AG04449 (cell line): ENCODE data around the gene GRWD1.

Source experiments
- CTCF ChIA-PET: fragments of 350-600 bp; formaldehyde crosslinking; extraction: SDS; loops from one replicate; lab custom pipeline; 2021; ENCODE audit warnings: antibody characterized with exemption; lab: Yijun Ruan, JAX
- POLR2A ChIA-PET: fragments of 400-600, 350-600 bp; formaldehyde crosslinking; extraction: SDS; loops from one replicate; lab custom pipeline; 2020; ENCODE audit warnings: antibody characterized with exemption, inconsistent platforms; lab: Yijun Ruan, JAX
- DNase-seq: peaks from one replicate; pipeline ENCODE4 v3.0.0-alpha.2; 2010; ENCODE audit warnings: low read depth, low spot score
- H3K4me3 ChIP-seq: 2 replicates; pipeline ENCODE4 v1.5.1; 2011; ENCODE audit warnings: low read depth, mild to moderate bottlenecking, control low read depth, low read length
- TF ChIP-seq, protein P1 (sequence below): IDR thresholded peaks from one replicate; pipeline ENCODE4 v1.5.1; 2011; ENCODE audit warnings: mild to moderate bottlenecking, moderate library complexity, low read length, control low read depth, inconsistent platforms; ENCODE audit not compliant: insufficient read depth; ENCODE audit errors: missing control alignments

GRWD1 gene

GRCh38 chr19:48451624-48452023, 5.8 kb downstream of the GRWD1 start:
- CTCF ChIA-PET: interaction anchor here (0.9 to 1.1 kb wide), 2 partner anchors 60 to 132 kb away, joined by 3 to 5 read pairs; partner anchors contain the start of gene KDELR1

DNA sequence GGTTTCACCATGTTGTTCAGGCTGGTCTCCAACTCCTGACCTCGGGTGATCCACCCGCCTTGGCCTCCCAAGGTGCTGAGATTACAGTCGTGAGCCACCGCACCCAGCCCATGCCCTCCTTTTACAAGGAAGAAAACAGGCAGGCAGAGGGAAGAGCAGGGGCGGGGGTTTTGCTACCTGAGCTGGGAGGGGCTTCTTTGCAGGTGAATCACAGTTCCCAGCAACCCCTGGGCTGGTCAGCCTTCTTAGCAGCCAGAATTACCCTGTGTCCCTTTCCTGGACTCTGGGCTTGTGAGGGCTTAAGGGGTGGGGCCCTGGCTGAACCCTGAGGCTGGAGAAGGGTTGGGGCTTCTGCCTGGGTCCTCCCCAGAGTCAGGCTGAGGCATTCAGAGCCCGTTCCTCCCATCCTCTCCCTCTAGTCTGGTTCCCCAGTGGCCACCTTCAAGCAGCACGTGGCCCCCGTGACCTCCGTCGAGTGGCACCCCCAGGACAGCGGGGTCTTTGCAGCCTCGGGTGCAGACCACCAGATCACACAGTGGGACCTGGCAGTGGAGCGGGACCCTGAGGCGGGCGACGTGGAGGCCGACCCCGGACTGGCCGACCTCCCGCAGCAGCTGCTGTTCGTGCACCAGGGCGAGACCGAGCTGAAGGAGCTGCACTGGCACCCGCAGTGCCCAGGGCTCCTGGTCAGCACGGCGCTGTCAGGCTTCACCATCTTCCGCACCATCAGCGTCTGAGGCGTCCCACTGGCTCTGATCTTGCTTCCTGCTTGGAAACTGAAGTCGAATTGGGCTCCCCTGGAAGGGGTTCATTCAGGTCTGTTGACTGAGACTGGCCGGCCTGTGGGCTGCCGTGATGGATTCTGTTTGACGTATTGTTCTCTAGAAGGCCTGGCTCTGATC, 6.8 kb downstream of the GRWD1 start:
- CTCF ChIA-PET: no interaction called here
- TF ChIP-seq, protein P1, sequence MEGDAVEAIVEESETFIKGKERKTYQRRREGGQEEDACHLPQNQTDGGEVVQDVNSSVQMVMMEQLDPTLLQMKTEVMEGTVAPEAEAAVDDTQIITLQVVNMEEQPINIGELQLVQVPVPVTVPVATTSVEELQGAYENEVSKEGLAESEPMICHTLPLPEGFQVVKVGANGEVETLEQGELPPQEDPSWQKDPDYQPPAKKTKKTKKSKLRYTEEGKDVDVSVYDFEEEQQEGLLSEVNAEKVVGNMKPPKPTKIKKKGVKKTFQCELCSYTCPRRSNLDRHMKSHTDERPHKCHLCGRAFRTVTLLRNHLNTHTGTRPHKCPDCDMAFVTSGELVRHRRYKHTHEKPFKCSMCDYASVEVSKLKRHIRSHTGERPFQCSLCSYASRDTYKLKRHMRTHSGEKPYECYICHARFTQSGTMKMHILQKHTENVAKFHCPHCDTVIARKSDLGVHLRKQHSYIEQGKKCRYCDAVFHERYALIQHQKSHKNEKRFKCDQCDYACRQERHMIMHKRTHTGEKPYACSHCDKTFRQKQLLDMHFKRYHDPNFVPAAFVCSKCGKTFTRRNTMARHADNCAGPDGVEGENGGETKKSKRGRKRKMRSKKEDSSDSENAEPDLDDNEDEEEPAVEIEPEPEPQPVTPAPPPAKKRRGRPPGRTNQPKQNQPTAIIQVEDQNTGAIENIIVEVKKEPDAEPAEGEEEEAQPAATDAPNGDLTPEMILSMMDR: no peak
- DNase-seq: no peak
- POLR2A ChIA-PET: no interaction called here
- no peak overlapping the region for H3K4me3 ChIP-seq

More at GRCh38 chr19:48451624-48452023, 5.8 kb downstream of the GRWD1 start:
- H3K4me3 ChIP-seq: no peak overlapping the region
- POLR2A ChIA-PET: no interaction called here
- TF ChIP-seq, protein P1: no peak
- no peak for DNase-seq

DNA sequence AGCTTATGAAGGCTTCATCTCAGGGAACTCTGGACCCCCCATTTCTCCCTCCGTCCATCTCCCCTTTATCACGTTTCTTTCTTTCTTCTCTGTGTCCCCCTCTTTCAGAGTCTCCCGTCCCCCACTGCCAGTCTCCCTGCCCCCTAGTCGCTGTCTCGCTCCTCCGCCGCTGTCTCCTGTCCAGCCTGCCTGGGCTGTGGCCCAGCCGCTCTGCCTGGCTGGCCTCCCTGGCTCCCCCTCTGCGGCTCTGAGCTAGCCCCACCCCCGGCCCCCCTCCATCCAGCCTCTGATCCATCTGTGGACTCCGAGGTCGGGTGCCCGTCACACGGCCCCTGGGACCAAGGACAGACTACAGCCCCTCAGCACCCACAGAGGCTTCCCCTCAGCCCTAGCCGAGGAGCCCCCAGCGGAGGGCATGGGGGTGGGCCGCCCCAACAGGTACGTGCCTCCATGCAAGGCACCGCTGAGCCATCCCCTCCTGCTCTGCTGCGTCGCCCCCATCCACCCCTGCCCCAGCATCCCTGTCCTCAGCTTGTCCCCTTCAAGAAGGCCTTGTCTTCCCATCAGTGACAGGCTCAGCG, 8.5 kb downstream of the GRWD1 start:
- DNase-seq: no peak
- no peak overlapping the region for H3K4me3 ChIP-seq
- CTCF ChIA-PET: no interaction called here
- POLR2A ChIA-PET: no interaction called here
- TF ChIP-seq, protein P1: no peak

- ChIA-PET CTCF (interaction anchor here (0.7 to 1.0 kb wide), 2 partner anchors 10 to 133 kb away, joined by 3 read pairs; no protein-coding TSS in a partner anchor), POLR2A (no interaction called here)
Measured at GRCh38 chr19:48455171-48455907, 9.6 kb downstream of the GRWD1 start, which contains the start of gene KCNJ14. Gene KCNJ14 (plus strand): TSS chr19:48455574. CDS start chr19:48461725, 6,151 bp downstream.

GRCh38 chr19:48455908-48456562, 10.3 kb downstream of the GRWD1 start:
- no peak for DNase-seq
- ChIA-PET CTCF (interaction anchor here (0.7 to 1.0 kb wide), 2 partner anchors 11 to 133 kb away, joined by 3 read pairs; no protein-coding TSS in a partner anchor), POLR2A (interaction anchor here (0.7 kb wide), 1 partner anchor 64 kb away, joined by 7 read pairs; no protein-coding TSS in a partner anchor)
- TF ChIP-seq, protein P1: no peak
- no peak overlapping the region for H3K4me3 ChIP-seq

More at GRCh38 chr19:48455171-48455907, 9.6 kb downstream of the GRWD1 start, which contains the start of gene KCNJ14:
- H3K4me3 ChIP-seq: no peak within 1 kb of the TSS
- TF ChIP-seq, protein P1: no peak
- no peak for DNase-seq
